Measurements from ENCODE around the gene ZBTB3.
"Not testable (repeated sequence)": the region's sequence is repeated elsewhere in the genome, so short reads cannot be mapped to it uniquely, and the experiment has no call there.

Gene ZBTB3

GRCh38 chr11:62732830-62733229, 21.1 kb downstream of the ZBTB3 start:
- Histone ChIP-seq H2BK120ac (ENCODE audit: low read depth, low read length) (no peak overlapping the region), H3K18ac (ENCODE audit: low read length) (no peak overlapping the region), H3K4ac (ENCODE audit: low read length) (no peak overlapping the region), H2BK15ac (ENCODE audit: low read length) (no peak overlapping the region), H4K8ac (ENCODE audit: low read depth, low read length) (no peak overlapping the region), H3K9me3 (replicated peaks in 1 of 2; ENCODE audit: control insufficient read depth in 2 of 2, insufficient read depth in 1 of 2, low read depth in 1 of 2, low read length in 2 of 2) (no peaks in the 10 kb centered on the region), H2BK12ac (ENCODE audit: low read length) (no peak overlapping the region), H3K27me3 (ENCODE audit: control insufficient read depth in 3 of 3, insufficient read depth in 3 of 3, low read depth in 1 of 3, low read length in 3 of 3) (no peaks in the 10 kb centered on the region), H3K27ac (replicated peaks; ENCODE audit: low read length) (no peak overlapping the region), H4K91ac (ENCODE audit: low read depth, low read length, poor library complexity) (no peak overlapping the region), H3K36me3 (replicated peaks in 1 of 2; ENCODE audit: control insufficient read depth in 2 of 2, insufficient read depth in 2 of 2, low read length in 2 of 2) (peaks cover 9 to 59% of the 10 kb centered on the region in 2 donors), H3K79me1 (ENCODE audit: low read depth, low read length) (peaks cover 8% of the 10 kb centered on the region), H2AK5ac (ENCODE audit: low read depth, low read length) (no peak overlapping the region), H3K4me1 (ENCODE audit: control insufficient read depth in 2 of 2, insufficient read depth in 1 of 2, low read depth in 1 of 2, low read length in 2 of 2) (peaks cover 0 to 4% of the 10 kb centered on the region in 2 donors), H2BK5ac (ENCODE audit: low read length) (no peak overlapping the region), H3K4me3 (ENCODE audit: low read length in 2 of 2) (no peak overlapping the region), H3K23ac (ENCODE audit: low read depth, low read length, poor library complexity) (no peak overlapping the region), H3K14ac (ENCODE audit: low read length) (no peak overlapping the region), H3K4me2 (ENCODE audit: insufficient read depth, low read length, poor library complexity, severe bottlenecking) (no peak overlapping the region), H3K9ac (ENCODE audit: low read depth, low read length, poor library complexity) (no peak overlapping the region), H2AFZ (ENCODE audit: low read length) (no peak overlapping the region)
- WGBS, 2 donors (ENCODE audit: extremely low coverage in 2 of 2, insufficient read length in 2 of 2, insufficient replicate concordance in 1 of 2): no CpG with 5 or more reads among the region's 2 CpGs
- no peak for DNase-seq (ENCODE audit: low spot score)

GRCh38 chr11:62730076-62730475, 23.9 kb downstream of the ZBTB3 start:
- H2BK12ac ChIP-seq (ENCODE audit: low read length); H2AK5ac ChIP-seq (ENCODE audit: low read depth, low read length); H3K79me1 ChIP-seq (ENCODE audit: low read depth, low read length); H3K27ac ChIP-seq (replicated peaks; ENCODE audit: low read length); H2AFZ ChIP-seq (ENCODE audit: low read length); H2BK15ac ChIP-seq (ENCODE audit: low read length); H3K4ac ChIP-seq (ENCODE audit: low read length); H3K4me2 ChIP-seq (ENCODE audit: insufficient read depth, low read length, poor library complexity, severe bottlenecking); H3K9me3 ChIP-seq (replicated peaks in 1 of 2; ENCODE audit: control insufficient read depth in 2 of 2, insufficient read depth in 1 of 2, low read depth in 1 of 2, low read length in 2 of 2); H3K9ac ChIP-seq (ENCODE audit: low read depth, low read length, poor library complexity); H3K23ac ChIP-seq (ENCODE audit: low read depth, low read length, poor library complexity); H3K18ac ChIP-seq (ENCODE audit: low read length); H3K4me1 ChIP-seq (ENCODE audit: control insufficient read depth in 2 of 2, insufficient read depth in 1 of 2, low read depth in 1 of 2, low read length in 2 of 2); H2BK5ac ChIP-seq (ENCODE audit: low read length); H4K8ac ChIP-seq (ENCODE audit: low read depth, low read length); H3K27me3 ChIP-seq (ENCODE audit: control insufficient read depth in 3 of 3, insufficient read depth in 3 of 3, low read depth in 1 of 3, low read length in 3 of 3); H3K14ac ChIP-seq (ENCODE audit: low read length); DNase-seq (ENCODE audit: low spot score); H4K91ac ChIP-seq (ENCODE audit: low read depth, low read length, poor library complexity); H2BK120ac ChIP-seq (ENCODE audit: low read depth, low read length): not testable (repeated sequence)
- peaks cover 5 to 46% of the 10 kb centered on the region in 2 donors for H3K36me3 ChIP-seq (replicated peaks in 1 of 2; ENCODE audit: control insufficient read depth in 2 of 2, insufficient read depth in 2 of 2, low read length in 2 of 2)
- peak overlapping the region in 1 of 2 donors; percentile 92 for H3K4me3 ChIP-seq (ENCODE audit: low read length in 2 of 2)
- no CpG with 5 or more reads among the region's 14 CpGs for WGBS, 2 donors (ENCODE audit: extremely low coverage in 2 of 2, insufficient read length in 2 of 2, insufficient replicate concordance in 1 of 2)

- H3K4me1 ChIP-seq (ENCODE audit: control insufficient read depth in 2 of 2, insufficient read depth in 1 of 2, low read depth in 1 of 2, low read length in 2 of 2): peaks cover 0 to 18% of the 10 kb centered on the region in 2 donors
- peak within 1 kb of the TSS; percentile 85 for H2AK5ac ChIP-seq (ENCODE audit: low read depth, low read length)
- peak within 1 kb of the TSS; percentile 90 for H2AFZ ChIP-seq (ENCODE audit: low read length)
- no peaks in the 10 kb centered on the region for H3K9me3 ChIP-seq (replicated peaks in 1 of 2; ENCODE audit: control insufficient read depth in 2 of 2, insufficient read depth in 1 of 2, low read depth in 1 of 2, low read length in 2 of 2)
- H4K91ac ChIP-seq (ENCODE audit: low read depth, low read length, poor library complexity): no peak within 1 kb of the TSS
- no peak within 1 kb of the TSS for H2BK15ac ChIP-seq (ENCODE audit: low read length)
- H2BK5ac ChIP-seq (ENCODE audit: low read length): peak within 1 kb of the TSS; percentile 89
- H3K23ac ChIP-seq (ENCODE audit: low read depth, low read length, poor library complexity): peak within 1 kb of the TSS; percentile 97
- peaks cover 4% of the 10 kb centered on the region for H3K79me1 ChIP-seq (ENCODE audit: low read depth, low read length)
- peaks cover 12 to 51% of the 10 kb centered on the region in 2 donors for H3K36me3 ChIP-seq (replicated peaks in 1 of 2; ENCODE audit: control insufficient read depth in 2 of 2, insufficient read depth in 2 of 2, low read length in 2 of 2)
- H3K18ac ChIP-seq (ENCODE audit: low read length): peak within 1 kb of the TSS; percentile 100
- H2BK120ac ChIP-seq (ENCODE audit: low read depth, low read length): no peak within 1 kb of the TSS
- no CpG with 5 or more reads among the region's 29 CpGs for WGBS, 2 donors (ENCODE audit: extremely low coverage in 2 of 2, insufficient read length in 2 of 2, insufficient replicate concordance in 1 of 2)
- H2BK12ac ChIP-seq (ENCODE audit: low read length): peak within 1 kb of the TSS; percentile 97
- peak; percentile 75 for DNase-seq (ENCODE audit: low spot score)
- H3K4me3 ChIP-seq (ENCODE audit: low read length in 2 of 2): peak within 1 kb of the TSS; percentile 92 to 96
- peak within 1 kb of the TSS; percentile 100 for H3K27ac ChIP-seq (replicated peaks; ENCODE audit: low read length)
- H3K4me2 ChIP-seq (ENCODE audit: insufficient read depth, low read length, poor library complexity, severe bottlenecking): peak within 1 kb of the TSS; percentile 99
- peak within 1 kb of the TSS; percentile 100 for H3K9ac ChIP-seq (ENCODE audit: low read depth, low read length, poor library complexity)
- no peaks in the 10 kb centered on the region for H3K27me3 ChIP-seq (ENCODE audit: control insufficient read depth in 3 of 3, insufficient read depth in 3 of 3, low read depth in 1 of 3, low read length in 3 of 3)
- peak within 1 kb of the TSS; percentile 100 for H3K14ac ChIP-seq (ENCODE audit: low read length)
- H3K4ac ChIP-seq (ENCODE audit: low read length): no peak within 1 kb of the TSS
- no peak within 1 kb of the TSS for H4K8ac ChIP-seq (ENCODE audit: low read depth, low read length)
These were observed 25.6 kb downstream of the ZBTB3 start, which contains the start of gene TTC9C for GRCh38 chr11:62728171-62728988. TSS of gene TTC9C (plus strand) at chr11:62728486. CDS start at chr11:62728849, 363 bp downstream.

- no peak overlapping the region for H2BK120ac ChIP-seq (ENCODE audit: low read depth, low read length)
- H2BK5ac ChIP-seq (ENCODE audit: low read length): no peak overlapping the region
- no peak overlapping the region for H3K4ac ChIP-seq (ENCODE audit: low read length)
- H2BK12ac ChIP-seq (ENCODE audit: low read length): peak overlapping the region; percentile 97
- H3K4me2 ChIP-seq (ENCODE audit: insufficient read depth, low read length, poor library complexity, severe bottlenecking): peak overlapping the region; percentile 99
- no peaks in the 10 kb centered on the region for H3K9me3 ChIP-seq (replicated peaks in 1 of 2; ENCODE audit: control insufficient read depth in 2 of 2, insufficient read depth in 1 of 2, low read depth in 1 of 2, low read length in 2 of 2)
- peak overlapping the region; percentile 92 to 96 for H3K4me3 ChIP-seq (ENCODE audit: low read length in 2 of 2)
- H3K27ac ChIP-seq (replicated peaks; ENCODE audit: low read length): peak overlapping the region; percentile 100
- no peak overlapping the region for H2BK15ac ChIP-seq (ENCODE audit: low read length)
- H3K9ac ChIP-seq (ENCODE audit: low read depth, low read length, poor library complexity): peak overlapping the region; percentile 96
- peak overlapping the region; percentile 75 for H3K23ac ChIP-seq (ENCODE audit: low read depth, low read length, poor library complexity)
- H3K27me3 ChIP-seq (ENCODE audit: control insufficient read depth in 3 of 3, insufficient read depth in 3 of 3, low read depth in 1 of 3, low read length in 3 of 3): no peaks in the 10 kb centered on the region
- peaks cover 15 to 51% of the 10 kb centered on the region in 2 donors for H3K36me3 ChIP-seq (replicated peaks in 1 of 2; ENCODE audit: control insufficient read depth in 2 of 2, insufficient read depth in 2 of 2, low read length in 2 of 2)
- H2AFZ ChIP-seq (ENCODE audit: low read length): peak overlapping the region; percentile 90
- H3K4me1 ChIP-seq (ENCODE audit: control insufficient read depth in 2 of 2, insufficient read depth in 1 of 2, low read depth in 1 of 2, low read length in 2 of 2): peaks cover 0 to 18% of the 10 kb centered on the region in 2 donors
- H3K79me1 ChIP-seq (ENCODE audit: low read depth, low read length): peaks cover 4% of the 10 kb centered on the region
- peak overlapping the region; percentile 100 for H3K14ac ChIP-seq (ENCODE audit: low read length)
- H3K18ac ChIP-seq (ENCODE audit: low read length): peak overlapping the region; percentile 100
- no peak overlapping the region for H4K8ac ChIP-seq (ENCODE audit: low read depth, low read length)
- peak overlapping the region; percentile 85 for H2AK5ac ChIP-seq (ENCODE audit: low read depth, low read length)
- DNase-seq (ENCODE audit: low spot score): peak; percentile 98
- H4K91ac ChIP-seq (ENCODE audit: low read depth, low read length, poor library complexity): no peak overlapping the region
- WGBS, 2 donors (ENCODE audit: extremely low coverage in 2 of 2, insufficient read length in 2 of 2, insufficient replicate concordance in 1 of 2): no CpG with 5 or more reads among the region's 20 CpGs
These were observed 26.1 kb downstream of the ZBTB3 start for GRCh38 chr11:62727872-62728170.

All from neuronal stem cell (in vitro differentiated cells).